Stimulated activated CD4-positive, alpha-beta T cell treated with anti-CD3 and anti-CD28 coated beads, TNF-alpha, amount 100 ng/mL, for 24 hours (primary cell): ENCODE measurements around the gene PTPRN2.
"Not testable (repeated sequence)": the region's sequence is repeated elsewhere in the genome, so short reads cannot be mapped to it uniquely, and the experiment has no call there.

Experiments
- DNase-seq, 3 experiments: peaks; one replicate each; pipeline ENCODE4 v3.0.0-alpha.2; 2020; ENCODE audit warnings: low read depth in 3 of 3

The PTPRN2 gene

DNA sequence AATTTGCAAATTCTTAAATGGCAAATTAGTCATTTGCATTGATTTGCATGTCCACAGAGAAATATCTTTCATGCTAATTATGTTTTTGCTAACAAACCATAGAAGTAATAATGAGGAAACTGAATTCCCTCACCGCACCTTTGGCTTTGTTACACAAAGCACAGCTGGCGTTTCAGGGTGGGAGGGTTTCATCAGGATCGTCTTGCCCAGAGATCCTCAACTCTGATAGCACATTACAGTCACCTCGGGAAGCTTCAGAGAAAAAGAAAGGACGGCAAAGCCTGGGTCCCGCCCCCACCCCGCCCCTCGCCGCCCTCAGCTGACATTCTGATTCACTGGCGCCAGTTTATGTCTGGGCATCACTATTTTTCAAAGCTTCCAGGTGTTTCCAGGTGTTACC, 119.4 kb downstream of the PTPRN2 start:
- DNase-seq: no peak

DNA sequence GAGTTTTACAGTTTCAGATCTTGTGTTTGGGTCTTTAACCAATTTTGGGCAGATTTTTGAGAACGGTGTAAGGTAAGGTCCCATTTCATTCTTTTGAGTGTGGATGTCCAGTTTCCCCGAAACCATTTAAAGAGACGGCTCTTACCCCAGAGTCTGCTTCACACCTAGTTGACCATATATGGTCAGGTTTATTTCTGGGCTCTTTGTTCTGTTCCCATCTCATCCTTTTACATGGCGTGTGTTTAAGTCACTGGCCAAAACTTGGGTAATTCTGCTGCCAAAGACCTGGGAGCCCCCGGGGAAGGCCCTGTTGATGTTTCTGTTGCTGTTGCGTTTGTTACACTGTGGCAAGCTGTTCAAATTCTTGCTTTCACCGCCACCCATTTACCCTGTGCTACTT, 120.1 kb downstream of the PTPRN2 start:
- DNase-seq: no peak

DNA sequence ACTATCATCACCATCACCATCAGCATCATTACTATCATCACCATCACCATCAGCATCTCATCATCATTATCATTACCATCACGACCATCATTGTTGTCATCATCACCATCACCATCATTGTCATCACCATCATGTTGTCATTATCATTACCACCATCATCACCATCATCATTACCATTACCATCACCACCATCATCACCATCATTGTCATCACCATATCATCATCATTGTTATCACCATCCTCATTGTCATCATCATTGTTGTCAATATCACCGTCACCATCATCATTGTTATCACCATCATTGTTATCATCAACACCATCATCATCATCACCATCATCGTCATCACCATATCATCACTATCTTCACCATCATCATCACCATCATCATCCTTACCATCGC, 124.3 kb downstream of the PTPRN2 start:
- DNase-seq: no peak

DNA sequence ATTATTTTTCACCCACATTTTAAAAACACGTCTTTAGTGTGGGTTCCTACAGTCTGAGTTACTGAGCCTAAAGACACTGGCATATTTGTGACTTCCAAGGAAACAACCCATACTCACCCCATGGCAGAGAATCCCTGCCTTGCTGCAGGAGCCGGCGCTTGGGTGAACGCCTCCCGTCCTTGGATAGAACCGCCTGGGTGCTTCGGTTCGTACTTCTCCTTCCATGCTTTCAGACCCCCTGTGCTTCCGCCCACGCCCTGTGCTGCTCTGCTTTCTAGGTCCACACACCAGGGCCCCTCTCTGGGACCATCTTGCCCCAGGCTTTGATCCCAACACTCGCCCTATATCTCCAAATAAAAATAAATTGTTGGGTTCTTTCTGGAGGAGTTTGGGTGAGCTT, 125.8 kb downstream of the PTPRN2 start:
- DNase-seq: no peak

DNA sequence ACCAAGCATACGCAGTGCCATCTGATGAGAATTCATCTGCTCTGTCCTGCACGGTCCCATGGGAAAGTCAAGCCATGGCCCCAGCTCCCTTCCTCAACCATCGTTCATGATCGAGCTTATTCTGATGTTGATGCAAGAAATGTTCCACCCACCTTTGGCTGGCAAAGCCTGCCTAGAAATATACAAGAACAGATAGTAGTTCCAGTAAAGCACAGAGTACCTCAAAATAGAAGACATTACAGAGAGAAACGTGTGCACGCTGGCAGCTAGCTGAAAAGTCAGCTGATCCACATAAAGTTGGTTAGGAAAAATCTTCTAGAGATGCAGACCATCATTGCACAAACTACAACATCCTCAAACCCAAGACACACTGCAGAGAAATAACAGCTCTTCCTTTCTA, 127.0 kb downstream of the PTPRN2 start:
- DNase-seq: no peak

DNA sequence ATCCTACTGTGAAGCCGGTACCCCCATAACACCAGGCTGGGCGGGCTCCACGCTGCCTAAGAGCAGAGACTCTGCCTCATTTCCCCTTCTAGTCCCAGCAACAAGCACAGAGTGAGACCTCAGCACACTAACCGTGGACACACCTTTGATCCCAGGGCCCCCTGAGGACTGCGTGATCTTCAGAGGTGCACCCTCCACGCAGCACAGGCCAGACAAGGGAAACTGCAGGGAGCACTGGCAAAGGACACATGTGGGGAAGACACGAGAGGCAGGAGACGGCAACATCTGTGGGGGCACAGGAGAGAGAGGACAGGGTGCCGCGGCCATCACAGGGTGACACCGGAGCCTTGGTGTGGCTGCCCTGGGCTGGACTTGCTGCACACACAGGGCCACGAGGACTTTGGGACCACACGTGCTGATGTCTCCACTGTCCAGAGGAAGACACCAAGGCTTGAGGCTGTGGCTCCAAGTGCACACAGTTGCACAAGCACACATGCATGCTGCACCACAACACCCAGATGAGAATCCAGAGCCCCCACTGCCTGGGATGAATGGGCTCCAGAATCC, 128.8 kb downstream of the PTPRN2 start:
- DNase-seq: no peak

DNA sequence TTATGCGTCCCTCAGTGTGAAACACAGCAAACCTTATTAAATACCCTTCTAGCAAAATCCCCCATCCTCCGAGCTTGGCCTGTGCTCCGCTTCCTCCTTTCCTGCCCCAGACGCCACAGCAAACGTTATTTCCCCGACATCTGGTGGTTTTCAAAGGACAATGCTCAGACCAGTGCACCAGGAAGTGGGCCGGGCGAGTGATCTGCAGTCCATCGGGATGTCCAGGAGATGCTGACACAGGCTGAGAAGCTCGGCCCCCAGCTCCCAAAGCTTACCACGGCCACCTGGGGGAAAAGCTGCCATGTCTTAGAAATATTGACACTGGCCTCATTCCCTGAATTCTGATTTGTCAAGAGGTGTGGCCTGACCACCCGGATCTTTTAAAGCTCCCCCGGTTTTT, 129.5 kb downstream of the PTPRN2 start:
- no peak for DNase-seq

DNA sequence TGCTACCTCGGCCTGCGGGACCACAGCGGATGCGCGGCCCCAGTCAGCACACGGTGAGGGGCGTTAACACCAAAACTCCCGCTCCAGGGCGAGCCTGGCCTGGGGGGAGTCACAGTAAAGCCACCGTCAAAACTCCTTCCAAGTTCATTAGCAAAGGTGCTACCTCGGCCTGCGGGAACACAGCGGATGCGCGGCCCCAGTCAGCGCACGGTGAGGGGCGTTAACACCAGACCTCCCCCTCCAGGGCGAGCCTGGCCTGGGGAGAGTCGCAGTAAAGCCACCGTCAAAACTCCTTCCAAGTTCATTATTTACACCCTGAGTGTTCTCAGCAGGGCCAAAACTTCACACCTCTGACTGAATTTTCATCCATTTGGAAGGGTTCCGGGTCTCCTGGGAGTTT, 130.0 kb downstream of the PTPRN2 start:
- not testable (repeated sequence) for DNase-seq

DNA sequence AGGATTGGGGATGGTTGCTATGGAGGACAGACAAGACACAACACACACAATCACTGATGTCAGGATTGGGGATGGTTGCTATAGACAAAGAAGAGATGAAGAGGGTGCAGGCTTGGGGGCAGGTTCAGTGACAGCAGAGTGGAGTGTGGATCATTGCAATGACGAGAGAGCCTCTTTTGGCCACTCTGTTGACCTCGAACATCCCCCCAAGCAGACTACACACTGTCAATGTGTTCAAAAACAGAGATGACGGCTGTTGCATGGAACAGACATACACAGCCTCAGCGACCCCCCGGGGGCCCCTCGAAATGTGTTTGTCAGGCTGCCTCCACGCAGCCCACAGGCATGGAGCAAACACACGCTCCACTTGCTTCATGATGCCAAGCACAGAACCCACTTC, 133.0 kb downstream of the PTPRN2 start:
- no peak for DNase-seq

DNA sequence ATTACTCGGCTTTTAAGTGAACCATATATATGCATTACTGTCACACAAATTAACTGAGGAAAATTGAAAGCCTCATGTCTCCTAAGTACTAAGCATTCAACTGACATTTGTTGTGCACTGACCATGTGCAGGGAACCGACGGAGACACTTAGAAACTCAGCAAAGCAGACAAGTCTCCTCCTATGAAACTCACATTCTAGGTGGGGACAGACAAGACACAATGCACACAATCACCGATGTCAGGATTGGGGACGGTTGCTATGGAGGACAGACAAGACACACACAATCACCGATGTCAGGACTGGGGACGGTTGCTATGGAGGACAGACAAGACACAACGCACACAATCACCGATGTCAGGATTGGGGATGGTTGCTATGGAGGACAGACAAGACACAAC, 134.0 kb downstream of the PTPRN2 start:
- DNase-seq: no peak

DNA sequence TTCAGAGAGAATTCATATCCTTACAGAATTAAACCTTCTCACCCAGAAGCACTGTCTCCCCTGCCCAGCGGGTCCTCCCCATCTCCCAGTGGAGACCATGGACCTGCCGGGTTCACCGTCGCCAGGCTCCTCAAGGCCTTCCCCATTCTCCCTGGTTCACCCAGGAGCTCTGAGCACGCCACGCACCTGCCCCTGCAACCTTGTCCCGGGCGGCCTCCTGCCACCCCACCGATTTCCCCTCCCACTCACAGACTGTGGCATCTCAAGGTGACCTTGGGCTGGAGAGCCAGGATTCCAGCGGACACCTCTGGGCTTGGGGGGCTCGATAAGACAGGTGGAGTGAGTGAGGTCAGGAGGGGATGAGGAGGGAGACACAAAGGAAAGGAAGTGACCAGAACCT, 135.3 kb downstream of the PTPRN2 start:
- DNase-seq: no peak

DNA sequence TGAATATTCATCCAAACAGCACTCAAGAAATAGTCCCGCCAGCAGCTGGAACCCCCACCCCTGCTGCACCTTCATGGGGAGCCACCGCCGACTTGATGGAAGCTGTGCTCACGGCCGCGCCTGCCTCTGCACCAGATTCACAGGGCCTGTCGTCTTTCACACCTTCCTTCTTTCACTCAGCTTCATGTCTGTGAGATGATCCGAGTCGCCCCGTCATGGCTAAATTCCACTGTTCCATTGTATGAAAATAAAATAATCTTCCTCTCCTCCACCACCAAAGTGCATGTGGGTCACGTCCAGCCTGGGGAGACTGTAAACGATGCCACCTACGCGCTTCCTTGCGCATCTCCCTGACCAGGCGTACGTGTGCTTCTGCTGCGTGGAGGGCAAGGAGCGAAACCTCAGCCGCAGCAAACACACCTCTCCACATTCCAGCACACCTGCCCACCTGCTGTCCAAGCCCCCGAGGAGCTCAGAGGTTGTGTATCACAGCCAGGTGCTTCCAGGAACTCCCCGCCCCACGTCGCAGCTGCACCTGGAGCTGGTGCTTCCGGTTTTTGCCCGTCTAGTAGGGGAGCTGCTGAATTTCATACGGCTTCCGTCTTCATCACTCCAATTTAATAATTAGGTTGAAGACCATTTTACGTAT, 137.0 kb downstream of the PTPRN2 start:
- DNase-seq: no peak

DNA sequence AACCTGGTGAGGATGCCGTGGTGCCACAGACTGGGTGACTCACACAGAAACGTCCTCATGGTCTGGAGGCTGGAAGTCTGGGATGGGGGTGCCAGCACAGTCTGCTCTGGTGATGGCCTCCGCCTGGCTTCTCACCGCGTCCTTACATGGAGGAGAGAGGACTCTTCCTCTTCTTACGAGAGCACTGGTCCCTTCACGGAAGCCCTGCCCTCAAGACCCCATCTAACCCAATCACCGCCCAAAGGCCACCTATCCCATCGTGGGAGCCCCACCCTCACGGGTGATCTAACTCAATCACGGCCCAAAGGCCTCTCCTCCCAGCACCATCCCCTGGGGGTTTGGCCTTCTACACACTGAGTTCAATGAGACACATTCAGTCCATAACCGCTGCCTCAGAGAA, 137.7 kb downstream of the PTPRN2 start:
- no peak for DNase-seq

DNA sequence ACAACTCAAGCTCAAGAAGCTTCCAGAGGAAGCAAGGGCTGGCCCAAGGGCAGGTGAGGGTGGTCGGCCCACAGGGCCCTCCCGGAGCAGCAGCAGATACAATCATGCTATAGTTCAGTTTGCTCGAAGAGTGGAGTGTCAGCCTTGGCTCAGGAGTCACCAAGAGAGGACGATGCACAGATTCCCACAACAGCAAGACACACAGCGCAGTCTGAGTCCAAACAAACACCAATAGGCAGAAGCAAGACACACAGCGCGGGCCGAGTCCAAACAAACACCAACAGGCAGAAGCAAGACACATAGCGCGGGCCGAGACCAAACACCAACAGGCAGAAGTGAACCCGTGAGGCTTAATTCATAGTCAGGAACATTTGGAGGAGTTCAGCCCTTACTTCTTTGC, 138.4 kb downstream of the PTPRN2 start:
- no peak for DNase-seq

DNA sequence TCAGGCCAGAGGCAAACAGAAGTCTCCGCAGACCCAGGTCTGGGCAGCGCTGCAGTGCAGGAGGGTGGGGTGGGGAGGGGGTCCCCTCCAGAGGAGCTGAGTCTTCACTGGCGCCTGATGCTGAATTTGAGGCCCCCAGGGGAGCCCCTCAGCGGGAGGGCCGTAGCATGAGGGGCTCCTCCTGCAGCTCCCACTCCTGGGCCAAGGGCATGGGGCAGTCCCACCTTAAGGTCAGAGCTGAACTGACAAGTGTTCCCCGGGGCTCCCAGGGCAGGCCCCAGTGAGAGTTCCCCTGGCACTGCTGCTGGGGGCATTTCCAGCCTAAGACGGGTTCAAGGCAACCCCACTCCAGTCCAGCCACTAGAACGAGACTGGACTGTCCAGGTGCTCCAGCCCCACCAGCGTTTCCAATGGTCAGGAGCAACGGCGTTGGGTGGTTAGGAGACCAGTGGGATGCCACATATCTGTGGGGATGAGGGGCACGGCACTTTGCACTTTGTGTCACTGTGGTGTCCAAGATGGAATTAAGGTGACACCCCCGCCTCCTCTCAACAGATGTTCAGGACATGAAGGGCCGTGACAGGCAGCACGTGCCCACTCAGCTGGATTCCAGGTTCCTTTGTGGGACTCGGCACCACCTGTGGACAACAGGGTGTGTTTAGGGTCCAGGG, 139.1 kb downstream of the PTPRN2 start:
- DNase-seq: no peak

DNA sequence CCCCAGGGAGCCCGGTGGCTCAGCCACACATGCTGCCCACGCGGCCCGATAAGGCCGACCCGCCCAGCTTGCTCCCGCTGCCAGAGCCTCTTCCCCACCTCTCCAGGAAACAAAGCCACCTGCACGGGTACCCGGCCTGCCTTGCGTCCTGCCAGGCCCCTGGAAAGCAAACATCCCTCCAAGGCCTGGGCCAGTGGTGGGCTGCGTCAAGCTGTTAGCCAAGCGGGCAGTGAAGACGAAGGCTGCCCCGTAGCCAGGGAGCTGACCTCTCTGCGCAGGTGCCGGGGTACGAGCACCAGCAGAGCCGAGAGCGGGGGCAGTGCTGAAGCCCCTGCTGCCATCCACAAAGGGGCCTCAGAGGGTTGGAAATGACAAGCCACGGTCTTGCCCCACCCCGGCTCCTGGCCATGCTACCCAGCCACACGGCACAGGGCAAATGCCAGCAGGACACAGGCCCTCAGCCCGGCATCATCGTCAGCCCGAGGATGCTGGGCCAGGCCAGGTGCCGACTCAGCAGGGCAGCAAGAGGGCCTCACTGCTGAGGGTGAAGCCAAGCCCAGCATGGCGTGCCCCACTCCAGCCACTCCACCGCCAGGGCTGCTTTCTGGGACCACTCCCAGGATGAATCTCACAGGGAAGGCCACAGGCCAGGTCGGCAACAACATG, 140.0 kb downstream of the PTPRN2 start:
- DNase-seq: no peak

DNA sequence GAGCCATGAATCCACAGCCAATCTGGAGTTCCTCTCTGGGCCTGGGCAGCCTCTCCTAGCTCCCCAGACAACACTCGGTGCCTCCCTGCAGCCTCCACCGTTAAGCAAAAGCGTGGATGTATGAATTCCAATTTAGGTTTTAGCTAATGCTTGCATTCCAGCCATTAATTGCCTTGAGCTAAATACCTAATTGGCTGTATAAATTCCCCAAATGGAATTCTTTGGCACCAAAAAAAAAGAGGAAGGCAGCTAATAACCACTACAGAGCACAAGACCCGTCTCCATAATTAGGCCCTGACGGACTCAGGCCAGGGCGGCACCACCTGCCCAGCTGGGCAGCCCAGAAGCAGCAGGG, 140.5 kb downstream of the PTPRN2 start:
- DNase-seq: no peak

DNA sequence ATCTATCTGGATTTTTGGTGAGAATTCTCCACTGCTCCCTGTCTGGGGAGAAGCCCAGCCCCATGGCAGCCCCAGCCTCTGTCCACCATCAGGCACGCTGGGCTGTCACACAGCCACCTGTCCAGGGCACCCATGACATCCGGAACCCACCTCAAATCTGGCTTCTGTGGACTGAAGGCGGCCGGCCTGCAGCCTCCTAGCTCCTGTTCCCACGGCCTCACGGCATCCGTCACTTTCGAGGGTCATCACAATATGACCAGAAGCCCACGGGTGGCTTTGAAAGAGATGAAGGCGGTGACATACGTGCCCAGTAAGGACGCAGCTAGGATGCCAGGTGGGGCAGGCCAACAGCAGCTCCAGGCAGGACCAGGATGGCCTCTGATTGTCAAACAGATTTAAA, 140.9 kb downstream of the PTPRN2 start:
- no peak for DNase-seq

DNA sequence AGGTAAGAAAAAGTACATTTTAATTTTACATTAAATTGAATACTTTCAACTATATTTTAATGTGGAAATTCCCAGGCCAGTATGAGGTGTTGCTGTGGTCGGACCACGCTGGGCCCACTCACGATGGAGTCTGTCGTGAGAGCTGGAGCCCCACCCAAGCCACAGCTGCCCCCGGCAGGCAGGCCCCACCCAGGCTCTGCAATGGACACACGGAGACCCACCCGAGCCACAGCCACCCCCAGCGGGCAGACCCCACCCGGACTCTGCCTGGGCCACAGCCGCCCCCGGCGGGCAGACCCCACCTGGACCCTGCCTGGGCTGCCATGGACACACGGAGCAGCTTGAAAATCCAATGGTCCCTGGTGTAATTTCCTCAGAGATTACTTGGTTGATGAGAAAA, 141.3 kb downstream of the PTPRN2 start:
- no peak for DNase-seq

DNA sequence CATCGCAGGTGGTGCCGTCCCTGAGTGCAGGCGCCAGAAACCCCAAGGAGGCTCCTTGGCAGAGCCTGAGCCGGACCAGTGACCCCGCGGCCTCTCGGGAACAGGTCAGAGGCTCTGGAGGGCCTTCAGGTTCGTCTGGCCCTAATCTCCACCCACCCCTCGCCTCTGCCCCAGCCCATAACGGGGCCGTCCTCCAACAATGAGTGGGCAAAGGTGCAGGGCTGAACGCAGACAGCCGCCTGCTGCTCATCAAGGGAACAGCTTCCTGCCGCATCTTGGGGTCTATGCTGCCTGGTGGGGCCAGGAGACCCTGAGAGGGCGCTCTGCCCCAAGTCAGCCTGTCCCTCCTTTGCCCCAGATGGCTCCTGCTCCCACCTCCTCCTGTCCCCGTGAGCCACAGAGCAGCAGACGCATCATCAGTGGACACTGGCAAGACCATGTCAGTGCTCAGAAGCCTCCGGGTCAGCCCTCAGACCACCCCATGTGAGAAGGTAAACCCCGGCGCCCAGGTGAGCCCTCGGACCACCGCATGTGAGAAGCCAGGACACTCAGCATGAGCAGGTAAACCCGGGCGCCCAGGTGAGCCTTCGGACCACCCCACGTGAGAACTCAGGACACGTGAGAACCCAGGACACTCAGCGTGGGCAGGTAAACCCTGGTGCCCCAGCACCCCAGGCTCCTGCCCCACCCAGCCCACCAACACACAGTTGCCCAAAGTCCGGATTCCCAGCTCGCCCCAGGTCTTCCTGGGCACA, 142.0 kb downstream of the PTPRN2 start:
- no peak for DNase-seq

DNA sequence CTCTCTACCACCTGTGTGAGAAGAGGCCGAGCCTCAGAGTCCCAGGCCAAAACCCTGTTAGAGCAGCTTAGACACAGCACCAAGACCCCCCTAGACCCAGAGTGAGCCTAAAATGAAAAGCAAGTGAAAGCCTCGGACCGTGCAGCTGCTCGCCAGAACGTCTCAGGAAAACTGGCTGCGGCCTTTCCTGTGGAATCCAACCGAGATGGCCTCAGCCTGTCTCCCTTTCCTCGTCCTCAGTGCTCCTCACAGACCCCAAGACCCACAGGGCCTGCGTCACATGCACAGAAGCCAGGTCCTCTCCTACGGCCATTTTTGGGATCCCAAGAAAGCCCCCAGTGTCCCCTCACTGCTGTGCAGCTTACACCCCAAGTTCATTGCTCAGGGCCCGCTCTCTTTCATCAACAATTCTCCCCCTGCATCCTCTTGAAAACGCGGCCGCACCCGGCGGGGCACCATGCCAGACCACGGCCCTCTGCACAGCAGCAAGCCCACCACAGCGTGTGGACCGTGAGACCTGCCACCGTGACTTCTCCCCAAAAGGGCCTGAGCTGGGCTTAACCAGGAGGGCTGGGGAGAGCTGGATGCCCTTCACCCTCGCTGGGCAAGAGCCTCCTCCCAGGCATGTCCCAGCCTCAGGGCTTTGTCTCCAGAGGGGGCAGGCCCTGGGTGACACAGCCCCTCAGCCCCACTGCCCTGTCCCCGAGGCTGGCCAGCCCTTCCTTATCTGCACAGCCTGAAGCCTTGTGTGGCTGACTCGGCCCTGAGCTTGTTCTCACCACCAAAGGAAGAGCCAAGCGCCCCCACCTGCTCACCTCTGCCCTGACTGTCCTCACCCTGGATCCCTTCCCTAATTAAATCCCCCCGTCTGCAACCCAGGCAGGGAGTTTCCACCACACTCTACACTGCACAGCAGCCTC, 142.9 kb downstream of the PTPRN2 start:
- no peak for DNase-seq
